ACC112 (cell line): ENCODE data around the gene CLIC5.

ENCODE experiments used
- H2AFZ ChIP-seq: fragments of 200-600 bp; sonication (generic); one replicate; pipeline ENCODE4 v1.6.0; 2017; ENCODE audit warnings: antibody characterized with exemption, low read length; ENCODE audit not compliant: unreplicated experiment
- H3K27ac ChIP-seq: fragments of 200-600 bp; sonication (generic); 2 replicates; pipeline ENCODE4 v1.5.1; 2014; ENCODE audit warnings: low read depth, mild to moderate bottlenecking, antibody characterized with exemption, low read length, moderate library complexity
- H3K27me3 ChIP-seq: fragments of 200-600 bp; sonication (generic); 2 replicates; pipeline ENCODE4 v1.6.1; 2014; ENCODE audit warnings: mild to moderate bottlenecking, antibody characterized with exemption, low read length, moderate library complexity, mixed read lengths; ENCODE audit not compliant: insufficient read depth
- H3K36me3 ChIP-seq: fragments of 200-600 bp; sonication (generic); 2 replicates; pipeline ENCODE4 v1.6.1; 2016; ENCODE audit warnings: mild to moderate bottlenecking, antibody characterized with exemption, low read length, moderate library complexity, mixed read lengths; ENCODE audit not compliant: insufficient read depth
- H3K4me1 ChIP-seq: fragments of 200-600 bp; sonication (generic); one replicate; pipeline ENCODE4 v1.6.1; 2016; ENCODE audit warnings: low read length, mixed read lengths; ENCODE audit not compliant: insufficient read depth, unreplicated experiment, control insufficient read depth
- H3K4me3 ChIP-seq: fragments of 200-600 bp; sonication (generic); 2 replicates; pipeline ENCODE4 v1.5.1; 2014; ENCODE audit warnings: mild to moderate bottlenecking, low read depth, low read length
- H3K79me2 ChIP-seq: fragments of 200-600 bp; sonication (generic); one replicate; pipeline ENCODE4 v1.6.0; 2016; ENCODE audit warnings: low read length; ENCODE audit not compliant: control insufficient read depth, unreplicated experiment, insufficient read depth

Gene CLIC5

GRCh38 chr6:46052479-46052878 is 36.8 kb upstream of the CLIC5 start:
- H3K27me3 ChIP-seq = peaks cover 6% of the 10 kb centered on the region; the same call in 1 of the 2 replicates
- no peak overlapping the region for H3K4me3 ChIP-seq
- H3K4me1 ChIP-seq = no peaks in the 10 kb centered on the region

GRCh38 chr6:46051962-46052361 is 36.3 kb upstream of the CLIC5 start:
- Histone ChIP-seq H3K36me3 (no peaks in the 10 kb centered on the region), H3K4me1 (no peaks in the 10 kb centered on the region), H3K27ac (no peak overlapping the region), H3K79me2 (no peaks in the 10 kb centered on the region), H2AFZ (no peak overlapping the region), H3K27me3 (peaks cover 5% of the 10 kb centered on the region; the same call in 1 of the 2 replicates), H3K4me3 (no peak overlapping the region)

More at GRCh38 chr6:46052479-46052878, 36.8 kb upstream of the CLIC5 start:
- no peak overlapping the region for H2AFZ ChIP-seq
- H3K79me2 ChIP-seq = no peaks in the 10 kb centered on the region
- no peak overlapping the region for H3K27ac ChIP-seq
- no peaks in the 10 kb centered on the region for H3K36me3 ChIP-seq

- Histone ChIP-seq H3K27ac (no peak overlapping the region), H3K36me3 (no peaks in the 10 kb centered on the region), H3K4me1 (no peaks in the 10 kb centered on the region), H3K4me3 (no peak overlapping the region), H3K27me3 (peaks cover 5% of the 10 kb centered on the region; the same call in 1 of the 2 replicates), H3K79me2 (no peaks in the 10 kb centered on the region), H2AFZ (no peak overlapping the region)
Measured at GRCh38 chr6:46050845-46051405, 35.3 kb upstream of the CLIC5 start.

DNA sequence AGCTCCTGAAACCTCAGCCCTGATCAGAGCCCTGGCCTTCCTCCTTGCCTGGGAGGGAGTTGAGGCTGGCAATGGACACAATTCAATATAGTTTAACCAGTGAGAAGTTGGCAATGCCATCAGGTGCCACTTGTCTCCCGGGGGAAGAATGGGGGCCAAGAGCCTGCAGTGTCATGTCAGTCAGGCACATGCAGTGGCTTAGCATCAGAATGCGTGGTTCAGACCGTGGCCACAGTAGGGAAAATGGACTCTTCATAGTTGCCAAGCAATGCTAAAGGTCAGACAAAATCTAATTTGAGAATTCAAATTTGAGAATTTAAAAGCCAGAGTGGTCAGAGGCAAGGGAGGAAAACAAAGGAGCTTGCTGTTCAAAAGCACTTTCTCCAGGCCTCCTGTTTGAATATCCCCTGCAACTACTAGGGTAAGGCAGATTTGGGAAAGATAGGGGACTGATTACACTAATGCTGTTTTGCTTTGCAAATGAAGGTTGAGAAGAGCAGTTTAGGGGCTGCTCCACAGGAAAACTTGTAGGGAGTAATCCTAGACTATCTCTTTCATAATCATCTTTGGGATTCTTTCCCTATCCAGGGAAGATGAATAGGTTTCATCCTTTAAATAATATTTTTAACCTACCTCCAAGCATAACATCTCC is 33.1 kb upstream of the CLIC5 start:
- H3K27ac ChIP-seq = no peak overlapping the region
- H3K36me3 ChIP-seq = no peaks in the 10 kb centered on the region

DNA sequence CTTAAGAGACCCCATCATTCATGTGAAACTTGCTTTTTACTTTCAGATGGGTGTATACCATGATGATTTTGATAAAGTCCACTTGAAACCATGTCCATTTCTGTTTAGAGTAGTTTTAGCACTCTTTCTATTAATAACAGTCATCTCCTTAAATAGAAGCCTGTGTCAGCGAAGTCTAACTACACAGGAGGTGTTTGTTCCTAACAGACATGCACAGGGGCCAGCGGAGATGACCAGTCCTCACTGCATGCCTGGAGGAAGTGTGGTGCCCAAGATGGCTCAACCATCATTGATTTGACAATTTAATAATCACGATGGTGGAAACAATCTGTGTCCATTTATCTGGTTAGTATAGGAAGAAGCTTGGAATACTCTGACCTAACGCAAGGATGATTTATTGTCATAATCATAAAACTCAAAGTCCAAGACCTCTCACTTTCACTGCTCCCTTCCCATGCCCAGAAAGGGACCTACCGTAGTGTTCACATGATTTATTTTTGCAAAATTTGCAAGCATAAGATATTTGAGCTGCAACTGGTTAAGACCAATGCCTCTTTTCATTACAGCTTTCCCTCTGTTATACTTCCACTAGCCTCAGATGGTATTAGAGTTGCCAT is 31.0 kb upstream of the CLIC5 start:
- Histone ChIP-seq H2AFZ (no peak overlapping the region), H3K36me3 (no peaks in the 10 kb centered on the region), H3K4me3 (no peak overlapping the region), H3K27ac (no peak overlapping the region), H3K79me2 (no peaks in the 10 kb centered on the region), H3K4me1 (peaks cover 10% of the 10 kb centered on the region), H3K27me3 (0 out of 2 replicates have a peak, but pooled peaks cover 5% of the 10 kb centered on the region)

More for the DNA sequence above, 33.1 kb upstream of the CLIC5 start:
- H3K27me3 ChIP-seq = 0 out of 2 replicates have a peak, but pooled peaks cover 5% of the 10 kb centered on the region
- H2AFZ ChIP-seq = no peak overlapping the region
- H3K79me2 ChIP-seq = no peaks in the 10 kb centered on the region
- peaks cover 10% of the 10 kb centered on the region for H3K4me1 ChIP-seq
- no peak overlapping the region for H3K4me3 ChIP-seq

GRCh38 chr6:46044881-46045617 is 29.4 kb upstream of the CLIC5 start:
- H3K27me3 ChIP-seq = no peaks in the 10 kb centered on the region
- no peak overlapping the region for H3K4me3 ChIP-seq
- no peak overlapping the region for H2AFZ ChIP-seq
- H3K27ac ChIP-seq = peak overlapping the region; percentile 69
- no peaks in the 10 kb centered on the region for H3K79me2 ChIP-seq
- H3K36me3 ChIP-seq = no peaks in the 10 kb centered on the region
- peaks cover 10% of the 10 kb centered on the region for H3K4me1 ChIP-seq

GRCh38 chr6:46042355-46042999 is 26.8 kb upstream of the CLIC5 start:
- no peaks in the 10 kb centered on the region for H3K27me3 ChIP-seq
- no peak overlapping the region for H3K4me3 ChIP-seq
- no peaks in the 10 kb centered on the region for H3K36me3 ChIP-seq
- H3K27ac ChIP-seq = no peak overlapping the region
- no peak overlapping the region for H2AFZ ChIP-seq
- no peaks in the 10 kb centered on the region for H3K79me2 ChIP-seq
- peaks cover 10% of the 10 kb centered on the region for H3K4me1 ChIP-seq

DNA sequence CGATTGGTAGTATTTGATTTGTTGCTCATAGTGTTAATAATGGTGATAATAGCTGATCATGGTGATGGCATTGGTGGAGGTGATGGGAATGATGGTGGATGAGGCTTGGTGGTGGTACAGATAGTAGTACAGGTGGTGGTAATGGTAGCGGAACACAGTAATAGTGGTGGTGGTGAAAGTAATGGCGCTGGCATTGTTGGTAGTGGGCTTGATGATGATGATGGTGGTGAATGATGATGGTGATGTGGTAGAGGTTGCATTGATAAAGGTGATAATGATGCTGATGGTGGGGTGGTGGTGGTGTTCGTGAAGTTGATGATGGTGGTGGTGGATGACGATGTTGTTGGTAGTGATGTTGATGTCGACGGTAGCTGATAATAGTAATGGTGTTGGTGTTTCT is 24.6 kb upstream of the CLIC5 start:
- Histone ChIP-seq H3K27ac (no peak overlapping the region), H3K36me3 (no peaks in the 10 kb centered on the region), H3K4me1 (peaks cover 10% of the 10 kb centered on the region), H3K27me3 (no peaks in the 10 kb centered on the region), H2AFZ (no peak overlapping the region), H3K79me2 (no peaks in the 10 kb centered on the region), H3K4me3 (no peak overlapping the region)

DNA sequence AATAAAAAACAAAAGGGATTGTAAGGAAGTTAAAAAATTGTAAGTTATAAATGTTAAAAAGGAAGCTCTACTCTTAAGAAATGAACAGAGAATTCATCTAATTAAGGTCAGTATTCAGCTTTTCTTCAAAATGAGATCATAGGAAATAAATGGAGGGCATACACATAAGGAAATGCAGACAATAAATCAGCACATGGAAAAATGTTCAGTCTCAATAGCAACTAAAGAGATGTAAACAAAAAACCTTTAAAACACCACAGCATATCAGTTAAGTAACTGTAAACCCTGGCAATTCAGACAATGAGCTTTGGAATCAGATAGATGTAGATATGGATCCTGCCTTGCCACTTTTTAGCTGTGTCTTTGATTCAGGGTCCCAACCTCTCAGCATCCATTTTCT is 24.0 kb upstream of the CLIC5 start:
- H3K27me3 ChIP-seq = no peaks in the 10 kb centered on the region
- no peaks in the 10 kb centered on the region for H3K79me2 ChIP-seq
- no peak overlapping the region for H3K4me3 ChIP-seq
- no peak overlapping the region for H3K27ac ChIP-seq
- H2AFZ ChIP-seq = no peak overlapping the region
- H3K36me3 ChIP-seq = no peaks in the 10 kb centered on the region
- peaks cover 5% of the 10 kb centered on the region for H3K4me1 ChIP-seq

DNA sequence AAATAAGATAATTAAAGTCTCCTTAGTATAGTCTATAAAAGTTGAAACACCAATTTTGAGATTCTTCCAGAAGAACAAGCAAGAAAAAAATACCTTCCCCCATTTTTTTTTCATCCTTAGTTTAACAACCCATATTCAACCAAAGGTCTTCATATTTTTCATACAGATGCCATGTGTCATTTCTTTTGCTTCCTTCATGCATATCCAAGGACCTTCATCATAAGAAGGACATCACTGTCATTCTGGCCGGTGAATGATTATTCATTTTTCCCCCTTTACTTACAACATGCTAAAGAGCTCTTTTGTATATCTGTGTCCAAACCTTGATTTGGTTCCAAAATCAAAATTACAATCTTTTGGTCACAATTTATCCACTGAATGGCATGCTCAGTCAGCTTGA is 21.3 kb upstream of the CLIC5 start:
- Histone ChIP-seq H3K4me3 (no peak overlapping the region), H3K36me3 (no peaks in the 10 kb centered on the region), H3K27ac (no peak overlapping the region), H3K79me2 (no peaks in the 10 kb centered on the region), H2AFZ (no peak overlapping the region), H3K4me1 (no peaks in the 10 kb centered on the region), H3K27me3 (no peaks in the 10 kb centered on the region)
